Caco-2 (cell line): ENCODE measurements around the gene RPS6KA5. TPM values are rescaled to one million over a fixed set of nuclear protein-coding genes. Genes with fewer than 3 reads are reported as not detected.
"Not testable (repeated sequence)": the region's sequence is repeated elsewhere in the genome, so short reads cannot be mapped to it uniquely, and the experiment has no call there.

Experiments
- BruUV-seq: library from RNA; stranded (reverse); fragments of 400-500 nt; replicated peaks from 2 replicates; lab custom pipeline; 2021; lab: Mats Ljungman, UMichigan
- CTCF ChIA-PET: fragments of 300-600 bp; sonication (Branson Sonifier 250); formaldehyde crosslinking; loops from one replicate; lab custom pipeline; 2022; ENCODE audit warnings: antibody characterized with exemption; lab: Charles Lee
- POLR2A ChIA-PET: fragments of 300-600 bp; sonication (Branson Sonifier 250); formaldehyde crosslinking; loops from one replicate; lab custom pipeline; 2022; ENCODE audit warnings: antibody characterized with exemption; lab: Charles Lee
- DNase-seq, 2 experiments: peaks; one replicate each; pipeline versions ENCODE4 v3.0.0 to v3.0.0-alpha.2; 2020 to 2022
- H3K27me3 ChIP-seq: replicated peaks from 2 replicates; pipeline ENCODE4 v1.6.0; 2011; ENCODE audit warnings: low read length; ENCODE audit not compliant: control insufficient read depth, insufficient read depth
- H3K36me3 ChIP-seq: 2 replicates; pipeline ENCODE4 v1.5.1; 2011; ENCODE audit warnings: low read length; ENCODE audit not compliant: control insufficient read depth, insufficient read depth
- H3K4me1 ChIP-seq: fragments of 250-450 bp; sonication (Bioruptor Pico); 2 replicates; pipeline ENCODE4 v1.5.1; 2020; ENCODE audit warnings: mild to moderate bottlenecking
- H3K4me3 ChIP-seq: 2 replicates; pipeline ENCODE4 v1.5.1; 2011; ENCODE audit warnings: low read depth, mild to moderate bottlenecking, control low read depth, low read length
- H3K9me3 ChIP-seq: fragments of 250-450 bp; sonication (Bioruptor Pico); 2 replicates; pipeline ENCODE4 v1.5.1; 2020; ENCODE audit warnings: mild to moderate bottlenecking, moderate library complexity
- H3K27ac Mint-ChIP-seq: one replicate; pipeline ENCODE4 v1.8.0; 2022; ENCODE audit warnings: mixed read lengths; ENCODE audit not compliant: unreplicated experiment
- H3K27me3 Mint-ChIP-seq: one replicate; pipeline ENCODE4 v1.8.0; 2022; ENCODE audit warnings: mixed read lengths; ENCODE audit not compliant: insufficient read depth, unreplicated experiment
- H3K36me3 Mint-ChIP-seq: one replicate; pipeline ENCODE4 v1.8.0; 2022; ENCODE audit warnings: mild to moderate bottlenecking, mixed read lengths; ENCODE audit not compliant: insufficient read depth, unreplicated experiment
- H3K4me1 Mint-ChIP-seq: one replicate; pipeline ENCODE4 v1.8.0; 2022; ENCODE audit warnings: low read depth, mixed read lengths; ENCODE audit not compliant: unreplicated experiment
- H3K4me3 Mint-ChIP-seq: one replicate; pipeline ENCODE4 v1.8.0; 2022; ENCODE audit warnings: mild to moderate bottlenecking, moderate library complexity, mixed read lengths; ENCODE audit not compliant: unreplicated experiment
- H3K9me3 Mint-ChIP-seq: one replicate; pipeline ENCODE4 v1.8.0; 2022; ENCODE audit warnings: mixed read lengths; ENCODE audit not compliant: unreplicated experiment
- intact Hi-C: fragments of 100-400 bp; cut with micrococcal nuclease; formaldehyde crosslinking; loops from one replicate; pipeline ENCODE4 v1.10.0; 2022; ENCODE audit not compliant: unreplicated experiment
- total RNA-seq: library from RNA; stranded (reverse); gene quantifications from 2 replicates; pipeline ENCODE4 v1.2.3, GENCODE V29; 2022
- TF ChIP-seq, protein P1 (sequence below), 2 experiments: fragments of 200-600 bp in 1 of 2; IDR thresholded peaks; 1 replicate in 1 of 2; 2 replicates in 1 of 2; pipeline versions ENCODE4 v1.5.1 to v1.8.0; 2011 to 2022; ENCODE audit warnings: antibody characterized with exemption in 1 of 2, control low read depth in 1 of 2, inconsistent platforms in 1 of 2, low read depth in 1 of 2, low read length in 1 of 2, mild to moderate bottlenecking in 1 of 2, moderate library complexity in 1 of 2; ENCODE audit not compliant: insufficient read depth in 1 of 2, severe bottlenecking in 1 of 2, unreplicated experiment in 1 of 2

Gene RPS6KA5
- total RNA-seq, 1 experiment from 2014 or later, result 5.7 TPM

DNA sequence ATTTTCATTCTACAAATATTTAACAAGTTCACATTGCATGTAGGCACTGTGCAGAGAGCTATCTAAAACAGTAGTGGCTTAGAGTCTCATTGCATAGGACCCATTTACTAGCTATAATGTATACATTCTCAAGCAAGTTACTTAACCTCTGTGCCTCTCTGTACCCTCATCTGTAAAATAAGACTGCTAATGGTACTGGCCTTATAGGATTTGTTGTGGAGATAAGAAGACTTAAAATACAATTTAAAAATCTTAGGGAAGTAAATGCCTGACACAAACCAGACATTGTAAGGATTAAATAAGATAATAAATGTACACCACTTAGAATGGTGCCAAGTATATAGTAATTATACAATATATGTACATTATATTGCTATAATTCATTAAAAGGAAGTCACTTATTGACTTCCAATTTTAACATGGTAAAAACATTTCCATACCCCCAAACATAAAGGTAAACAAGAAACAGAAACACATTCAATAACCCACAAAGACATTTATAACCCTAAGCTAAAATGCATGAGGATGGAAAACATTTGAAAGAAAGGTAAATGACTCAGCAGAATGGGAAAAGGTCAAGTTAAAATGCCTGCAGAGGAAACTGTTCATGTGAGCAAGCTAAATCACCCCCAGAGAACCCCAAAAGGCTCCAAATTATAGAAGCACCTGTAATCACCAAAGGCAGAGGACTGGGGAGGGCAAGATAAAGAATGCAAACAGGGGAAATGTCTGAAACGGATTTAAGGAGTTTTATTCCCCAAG is 30.8 kb downstream of the RPS6KA5 start:
- Mint-ChIP-seq H3K27me3 (no peaks in the 10 kb centered on the region), H3K27ac (peak overlapping the region; percentile 56), H3K9me3 (no peaks in the 10 kb centered on the region), H3K4me1 (peaks cover 6% of the 10 kb centered on the region), H3K4me3 (no peak overlapping the region), H3K36me3 (no peaks in the 10 kb centered on the region)
- ChIA-PET CTCF (no interaction called here), POLR2A (no interaction called here)
- no peaks in the 10 kb centered on the region for H3K4me1 ChIP-seq
- intact Hi-C loops, result no loop called here
- TF ChIP-seq, protein P1, sequence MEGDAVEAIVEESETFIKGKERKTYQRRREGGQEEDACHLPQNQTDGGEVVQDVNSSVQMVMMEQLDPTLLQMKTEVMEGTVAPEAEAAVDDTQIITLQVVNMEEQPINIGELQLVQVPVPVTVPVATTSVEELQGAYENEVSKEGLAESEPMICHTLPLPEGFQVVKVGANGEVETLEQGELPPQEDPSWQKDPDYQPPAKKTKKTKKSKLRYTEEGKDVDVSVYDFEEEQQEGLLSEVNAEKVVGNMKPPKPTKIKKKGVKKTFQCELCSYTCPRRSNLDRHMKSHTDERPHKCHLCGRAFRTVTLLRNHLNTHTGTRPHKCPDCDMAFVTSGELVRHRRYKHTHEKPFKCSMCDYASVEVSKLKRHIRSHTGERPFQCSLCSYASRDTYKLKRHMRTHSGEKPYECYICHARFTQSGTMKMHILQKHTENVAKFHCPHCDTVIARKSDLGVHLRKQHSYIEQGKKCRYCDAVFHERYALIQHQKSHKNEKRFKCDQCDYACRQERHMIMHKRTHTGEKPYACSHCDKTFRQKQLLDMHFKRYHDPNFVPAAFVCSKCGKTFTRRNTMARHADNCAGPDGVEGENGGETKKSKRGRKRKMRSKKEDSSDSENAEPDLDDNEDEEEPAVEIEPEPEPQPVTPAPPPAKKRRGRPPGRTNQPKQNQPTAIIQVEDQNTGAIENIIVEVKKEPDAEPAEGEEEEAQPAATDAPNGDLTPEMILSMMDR (IDR thresholded peaks at IDR 0.05; ENCODE audit: insufficient read depth in 1 of 2, low read depth in 1 of 2, low read length in 1 of 2, severe bottlenecking in 1 of 2, unreplicated experiment in 1 of 2), result no peak
- no peak for DNase-seq
- H3K36me3 ChIP-seq, result no peaks in the 10 kb centered on the region
- H3K9me3 ChIP-seq, result no peaks in the 10 kb centered on the region
- H3K4me3 ChIP-seq, result no peak overlapping the region
- no peaks in the 10 kb centered on the region for H3K27me3 ChIP-seq
- BruUV-seq, result no TSS peak

DNA sequence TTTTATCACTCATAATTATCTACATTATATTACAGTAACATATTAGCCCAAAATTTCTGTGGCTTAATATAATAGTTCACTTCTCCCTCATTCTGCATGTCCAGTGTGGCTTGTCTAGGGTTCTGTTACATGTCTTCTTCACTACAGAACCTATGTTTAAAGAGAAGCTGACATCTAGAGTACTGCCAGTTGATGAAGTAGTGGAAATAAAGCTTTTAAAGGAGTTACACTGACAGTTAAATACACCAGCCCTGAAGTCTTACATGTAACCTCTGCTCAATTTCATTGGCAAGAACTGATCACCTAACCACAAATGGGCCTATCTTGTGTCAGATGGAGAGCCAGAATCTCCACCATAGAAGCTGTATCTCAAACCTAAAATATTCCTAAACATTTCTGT is 32.9 kb downstream of the RPS6KA5 start:
- H3K9me3 Mint-ChIP-seq, result no peaks in the 10 kb centered on the region
- DNase-seq, result no peak
- no peak overlapping the region for H3K4me3 ChIP-seq
- H3K4me1 ChIP-seq, result no peaks in the 10 kb centered on the region
- H3K27ac Mint-ChIP-seq, result no peak overlapping the region
- no TSS peak for BruUV-seq
- H3K9me3 ChIP-seq, result no peaks in the 10 kb centered on the region
- H3K36me3 ChIP-seq, result no peaks in the 10 kb centered on the region
- intact Hi-C loops, result no loop called here
- H3K27me3 Mint-ChIP-seq, result no peaks in the 10 kb centered on the region
- ChIA-PET CTCF (no interaction called here), POLR2A (no interaction called here)
- no peak overlapping the region for H3K4me3 Mint-ChIP-seq
- H3K27me3 ChIP-seq, result no peaks in the 10 kb centered on the region
- H3K4me1 Mint-ChIP-seq, result peaks cover 6% of the 10 kb centered on the region
- H3K36me3 Mint-ChIP-seq, result no peaks in the 10 kb centered on the region
- TF ChIP-seq, protein P1 (IDR thresholded peaks at IDR 0.05; ENCODE audit: insufficient read depth in 1 of 2, low read depth in 1 of 2, low read length in 1 of 2, severe bottlenecking in 1 of 2, unreplicated experiment in 1 of 2), result no peak

DNA sequence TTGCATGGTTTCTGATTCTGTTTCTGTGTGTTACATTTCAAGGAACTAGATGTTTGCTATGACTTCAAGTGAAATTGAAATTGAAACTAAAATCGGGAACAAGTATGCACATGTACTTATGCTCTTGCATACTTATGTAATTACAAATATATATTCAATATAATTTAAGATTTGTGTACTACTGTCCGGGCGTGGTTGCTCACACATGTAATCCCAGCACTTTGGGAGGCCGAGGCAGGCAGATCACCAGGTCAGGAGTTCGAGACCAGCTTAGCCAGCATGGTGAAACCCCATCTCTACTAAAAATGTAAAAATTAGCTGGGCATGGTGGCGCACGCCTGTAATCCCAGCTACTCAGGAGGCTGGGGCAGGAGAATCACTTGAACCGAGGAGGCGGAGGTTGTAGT is 37.8 kb downstream of the RPS6KA5 start:
- H3K4me1 ChIP-seq, H3K9me3 Mint-ChIP-seq, H3K36me3 ChIP-seq, H3K4me3 ChIP-seq, BruUV-seq, H3K27me3 ChIP-seq, POLR2A ChIA-PET, CTCF ChIA-PET, H3K36me3 Mint-ChIP-seq, intact Hi-C loops, H3K4me3 Mint-ChIP-seq, H3K27ac Mint-ChIP-seq, H3K4me1 Mint-ChIP-seq, H3K9me3 ChIP-seq, DNase-seq, H3K27me3 Mint-ChIP-seq: not testable (repeated sequence)
